HPDE6-E6E7 (cell line): ENCODE data around the gene PRMT1.

Source experiments
- DNase-seq: peaks from one replicate; pipeline ENCODE4 v3.0.0; 2011; ENCODE audit warnings: missing footprints; ENCODE audit errors: extremely low spot score

The PRMT1 gene

GRCh38 chr19:49667473-49667872 lies 9.6 kb upstream of the PRMT1 start:
- no peak for DNase-seq

GRCh38 chr19:49669516-49669915 lies 7.6 kb upstream of the PRMT1 start:
- no peak for DNase-seq

- DNase-seq: no peak
Measured at GRCh38 chr19:49672131-49672919, 4.7 kb upstream of the PRMT1 start.

GRCh38 chr19:49676136-49676783 lies 811 bp upstream of the PRMT1 start:
- DNase-seq: no peak

- DNase-seq: peak; percentile 98
Measured at GRCh38 chr19:49676784-49677230, 264 bp upstream of the PRMT1 start.

GRCh38 chr19:49677901-49678674 lies 1.0 kb downstream of the PRMT1 start:
- no peak for DNase-seq

GRCh38 chr19:49678985-49679770 lies 2.1 kb downstream of the PRMT1 start:
- no peak for DNase-seq

GRCh38 chr19:49679771-49680413 lies 2.8 kb downstream of the PRMT1 start:
- no peak for DNase-seq

- no peak for DNase-seq
Measured at GRCh38 chr19:49680421-49681351, 3.6 kb downstream of the PRMT1 start.

GRCh38 chr19:49681830-49682229 lies 4.8 kb downstream of the PRMT1 start:
- no peak for DNase-seq

- DNase-seq: no peak
Measured at GRCh38 chr19:49682274-49682673, 5.2 kb downstream of the PRMT1 start.

- no peak for DNase-seq
Measured at GRCh38 chr19:49683814-49684250, 6.8 kb downstream of the PRMT1 start.

GRCh38 chr19:49684251-49684982 lies 7.3 kb downstream of the PRMT1 start:
- no peak for DNase-seq

- no peak for DNase-seq
Measured at GRCh38 chr19:49684983-49685553, 8.0 kb downstream of the PRMT1 start.

GRCh38 chr19:49685845-49686332 lies 8.8 kb downstream of the PRMT1 start:
- no peak for DNase-seq

GRCh38 chr19:49686503-49687088 lies 9.5 kb downstream of the PRMT1 start:
- DNase-seq: no peak

GRCh38 chr19:49687150-49687549 lies 10.1 kb downstream of the PRMT1 start:
- DNase-seq: no peak

- no peak for DNase-seq
Measured at GRCh38 chr19:49687566-49688316, 10.7 kb downstream of the PRMT1 start.
